Hepatocyte (in vitro differentiated cells): ENCODE measurements around the gene ZNF772. TPM values are rescaled to one million over a fixed set of nuclear protein-coding genes. Genes with fewer than 3 reads are reported as not detected.

ENCODE experiments used
- DNase-seq: peaks from one replicate; pipeline ENCODE4 v3.0.0-alpha.2; 2016; ENCODE audit warnings: low spot score
- H2AFZ ChIP-seq: fragments of 200-600 bp; sonication (generic); 2 replicates; pipeline ENCODE4 v1.6.0; 2016; ENCODE audit warnings: antibody characterized with exemption, mild to moderate bottlenecking
- H3K27ac ChIP-seq: fragments of 200-600 bp; sonication (generic); 2 replicates; pipeline ENCODE4 v1.5.1; 2016; ENCODE audit warnings: mild to moderate bottlenecking
- H3K27me3 ChIP-seq: fragments of 200-600 bp; sonication (generic); 2 replicates; pipeline ENCODE4 v1.6.1; 2016
- H3K36me3 ChIP-seq: fragments of 200-600 bp; sonication (generic); replicated peaks from 2 replicates; pipeline ENCODE4 v1.5.1; 2016; ENCODE audit warnings: low read depth; ENCODE audit not compliant: insufficient read depth
- H3K4me1 ChIP-seq: fragments of 200-600 bp; sonication (generic); 2 replicates; pipeline ENCODE4 v1.5.1; 2016; ENCODE audit warnings: mild to moderate bottlenecking, moderate library complexity; ENCODE audit not compliant: insufficient read depth
- H3K4me2 ChIP-seq: fragments of 200-600 bp; sonication (generic); 2 replicates; pipeline ENCODE4 v1.6.0; 2016
- H3K4me3 ChIP-seq: fragments of 200-600 bp; sonication (generic); 2 replicates; pipeline ENCODE4 v1.5.1; 2016; ENCODE audit warnings: mild to moderate bottlenecking
- H3K79me2 ChIP-seq: fragments of 200-600 bp; sonication (generic); 2 replicates; pipeline ENCODE4 v1.6.0; 2017; ENCODE audit warnings: mild to moderate bottlenecking
- H3K9me2 ChIP-seq: fragments of 200-600 bp; sonication (generic); replicated peaks from 2 replicates; pipeline ENCODE4 v1.6.0; 2017; ENCODE audit warnings: mild to moderate bottlenecking; ENCODE audit not compliant: insufficient read depth
- H3K9me3 ChIP-seq: fragments of 200-600 bp; sonication (generic); 2 replicates; pipeline ENCODE4 v1.5.1; 2016; ENCODE audit warnings: low read depth, mild to moderate bottlenecking
- H4K20me1 ChIP-seq: fragments of 200-600 bp; sonication (generic); 2 replicates; pipeline ENCODE4 v1.6.0; 2016; ENCODE audit warnings: mild to moderate bottlenecking; ENCODE audit not compliant: insufficient read depth, poor library complexity, severe bottlenecking
- EZH2 ChIP-seq: fragments of 200-600 bp; sonication (generic); IDR thresholded peaks from 2 replicates; pipeline ENCODE4 v1.6.1; 2016; ENCODE audit warnings: antibody characterized with exemption, mild to moderate bottlenecking, borderline replicate concordance
- EZH2phosphoT487 ChIP-seq: fragments of 200-600 bp; sonication (generic); IDR thresholded peaks from one replicate; pipeline ENCODE4 v1.6.1; 2018; ENCODE audit warnings: antibody characterized with exemption, mild to moderate bottlenecking, low read depth, moderate library complexity; ENCODE audit not compliant: unreplicated experiment, severe bottlenecking
- WGBS: methylation state at CpG from one replicate; pipeline ENCODE4 v1.1.6; 2016; ENCODE audit warnings: low lambda C conversion rate; ENCODE audit errors: missing lambda C conversion rate; 5-methylcytosine and 5-hydroxymethylcytosine counted together
- polyA plus RNA-seq: library from polyadenylated mRNA; unstranded; fragments of >200 nt; fragmentation: Nextera tagmentation; extraction: Ambion mirVana; gene quantifications from 2 replicates; pipeline ENCODE4 v1.2.1, GENCODE V29; 2016
- total RNA-seq: library from RNA; depleted of rRNA; stranded (reverse); fragments of >200 nt; gene quantifications from 2 replicates; pipeline ENCODE4 v1.2.3, GENCODE V29; 2014
- TF ChIP-seq, protein P1 (sequence below): fragments of 200-600 bp; sonication (generic); IDR thresholded peaks from 2 replicates; pipeline ENCODE4 v1.5.1; 2016; ENCODE audit warnings: antibody characterized with exemption, mild to moderate bottlenecking; ENCODE audit not compliant: poor library complexity

ZNF772 gene
- total and polyA plus RNA-seq, 2 experiments from 2014 or later: 2.6 to 18.5 TPM

DNA sequence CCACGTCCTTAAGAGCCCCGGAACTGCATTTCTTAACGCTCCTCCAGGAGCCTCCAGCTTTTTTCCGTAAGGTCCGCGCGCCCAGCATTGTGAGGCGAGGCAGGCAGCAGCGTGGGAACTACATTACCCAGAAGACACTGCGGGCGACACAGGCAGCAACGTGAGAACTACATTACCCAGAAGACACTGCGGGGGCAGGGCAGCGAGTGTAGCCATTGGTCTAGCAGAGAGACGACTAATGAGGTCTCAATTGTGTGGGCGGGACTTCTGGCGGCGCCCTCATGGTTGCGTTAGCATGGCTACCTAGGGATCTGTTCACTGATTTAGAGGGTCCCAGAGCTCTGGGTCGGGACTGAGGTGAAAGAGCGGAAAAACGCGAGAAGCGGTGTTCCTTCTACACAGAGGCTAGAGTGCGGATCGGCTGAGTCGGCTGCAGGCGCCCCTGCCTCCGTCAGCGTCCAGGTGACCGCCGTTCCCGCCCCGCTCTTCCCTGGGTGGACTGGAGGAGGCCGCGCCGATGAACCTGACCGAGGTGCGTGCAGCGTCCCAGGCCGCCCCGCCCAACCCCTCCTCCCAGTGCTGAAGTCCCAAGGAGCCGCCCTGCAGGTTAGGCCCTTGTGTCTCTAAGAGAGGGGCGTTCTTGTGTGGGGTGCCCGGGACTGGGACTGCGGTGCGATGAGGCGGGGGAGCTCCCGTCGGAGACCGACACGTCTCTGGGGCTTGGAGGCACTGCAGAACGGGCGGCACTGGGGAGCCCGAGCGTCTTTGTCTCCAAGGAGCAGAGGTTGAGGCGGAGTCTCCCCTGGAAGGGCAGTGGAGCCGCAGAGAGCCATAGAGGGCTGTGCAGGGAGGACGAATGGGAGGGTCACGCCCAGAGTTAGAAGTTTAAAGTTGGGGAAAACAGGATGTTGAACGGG, 42.0 kb downstream of the ZNF772 start, which contains the start of gene ZNF749:
TSS of gene ZNF749 (plus strand) at position 264 of the 917 bp plus-strand sequence. CDS start at position 518, 254 bp downstream.
- WGBS: 1% methylated on average over 59 of the region's 61 CpGs
- Histone ChIP-seq H3K27ac (peak within 1 kb of the TSS; percentile 86), H3K79me2 (peaks cover 47% of the 10 kb centered on the region), H3K4me3 (peak within 1 kb of the TSS; percentile 52), H3K4me1 (peaks cover 7% of the 10 kb centered on the region), H3K4me2 (peak within 1 kb of the TSS; percentile 91), H3K9me3 (no peaks in the 10 kb centered on the region), H3K9me2 (no peaks in the 10 kb centered on the region), H4K20me1 (no peaks in the 10 kb centered on the region), H3K36me3 (no peaks in the 10 kb centered on the region), H2AFZ (peak within 1 kb of the TSS; percentile 93), H3K27me3 (no peaks in the 10 kb centered on the region)
- TF ChIP-seq EZH2phosphoT487 (no peak), EZH2 (no peak)
- TF ChIP-seq, protein P1, sequence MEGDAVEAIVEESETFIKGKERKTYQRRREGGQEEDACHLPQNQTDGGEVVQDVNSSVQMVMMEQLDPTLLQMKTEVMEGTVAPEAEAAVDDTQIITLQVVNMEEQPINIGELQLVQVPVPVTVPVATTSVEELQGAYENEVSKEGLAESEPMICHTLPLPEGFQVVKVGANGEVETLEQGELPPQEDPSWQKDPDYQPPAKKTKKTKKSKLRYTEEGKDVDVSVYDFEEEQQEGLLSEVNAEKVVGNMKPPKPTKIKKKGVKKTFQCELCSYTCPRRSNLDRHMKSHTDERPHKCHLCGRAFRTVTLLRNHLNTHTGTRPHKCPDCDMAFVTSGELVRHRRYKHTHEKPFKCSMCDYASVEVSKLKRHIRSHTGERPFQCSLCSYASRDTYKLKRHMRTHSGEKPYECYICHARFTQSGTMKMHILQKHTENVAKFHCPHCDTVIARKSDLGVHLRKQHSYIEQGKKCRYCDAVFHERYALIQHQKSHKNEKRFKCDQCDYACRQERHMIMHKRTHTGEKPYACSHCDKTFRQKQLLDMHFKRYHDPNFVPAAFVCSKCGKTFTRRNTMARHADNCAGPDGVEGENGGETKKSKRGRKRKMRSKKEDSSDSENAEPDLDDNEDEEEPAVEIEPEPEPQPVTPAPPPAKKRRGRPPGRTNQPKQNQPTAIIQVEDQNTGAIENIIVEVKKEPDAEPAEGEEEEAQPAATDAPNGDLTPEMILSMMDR: no peak
- DNase-seq: peak; percentile 99

DNA sequence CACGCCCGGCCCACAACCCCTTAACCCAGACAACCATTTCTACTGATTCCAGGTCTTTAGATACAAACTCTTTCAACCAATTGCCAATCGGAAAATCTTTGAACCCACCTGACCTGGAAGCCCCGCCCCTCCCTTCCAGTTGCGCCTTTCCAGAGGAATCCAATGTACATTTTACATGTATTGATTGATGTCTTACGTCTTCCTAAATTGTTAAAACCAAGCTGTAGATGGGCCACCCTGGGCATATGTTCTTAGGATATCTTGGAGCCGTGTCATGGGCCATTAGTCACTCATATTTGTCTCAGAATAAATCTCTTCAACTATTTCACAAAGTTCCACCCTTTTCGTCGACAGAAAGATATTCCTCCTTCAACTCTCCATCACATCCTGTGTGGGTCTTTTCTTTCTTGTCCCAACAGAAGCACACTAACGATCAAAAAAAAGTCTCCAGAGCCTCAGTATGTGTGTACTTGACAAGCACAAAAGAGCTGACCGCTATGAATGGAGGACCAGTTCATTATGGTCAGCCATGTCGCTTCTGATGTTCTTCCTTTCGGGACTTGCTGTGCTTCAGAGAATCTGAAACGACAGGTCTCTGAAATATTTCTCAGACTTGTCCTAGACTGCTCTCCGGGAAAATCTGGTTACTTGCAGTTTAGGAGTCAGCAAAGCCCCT, 42.8 kb downstream of the ZNF772 start:
- H3K27me3 ChIP-seq: no peaks in the 10 kb centered on the region
- H3K36me3 ChIP-seq: no peaks in the 10 kb centered on the region
- H3K4me2 ChIP-seq: peak overlapping the region; percentile 78
- TF ChIP-seq EZH2phosphoT487: no peak
- TF ChIP-seq, protein P1: no peak
- no peak for TF ChIP-seq EZH2
- no peak for DNase-seq
- H3K9me2 ChIP-seq: no peaks in the 10 kb centered on the region
- H3K79me2 ChIP-seq: peaks cover 39% of the 10 kb centered on the region
- H3K27ac ChIP-seq: peak overlapping the region; percentile 42
- 47% methylated on average over 15 of the region's 15 CpGs for WGBS
- peak overlapping the region; percentile 93 for H2AFZ ChIP-seq
- no peaks in the 10 kb centered on the region for H4K20me1 ChIP-seq
- H3K4me1 ChIP-seq: peaks cover 7% of the 10 kb centered on the region
- peak overlapping the region; percentile 52 for H3K4me3 ChIP-seq
- H3K9me3 ChIP-seq: no peaks in the 10 kb centered on the region

DNA sequence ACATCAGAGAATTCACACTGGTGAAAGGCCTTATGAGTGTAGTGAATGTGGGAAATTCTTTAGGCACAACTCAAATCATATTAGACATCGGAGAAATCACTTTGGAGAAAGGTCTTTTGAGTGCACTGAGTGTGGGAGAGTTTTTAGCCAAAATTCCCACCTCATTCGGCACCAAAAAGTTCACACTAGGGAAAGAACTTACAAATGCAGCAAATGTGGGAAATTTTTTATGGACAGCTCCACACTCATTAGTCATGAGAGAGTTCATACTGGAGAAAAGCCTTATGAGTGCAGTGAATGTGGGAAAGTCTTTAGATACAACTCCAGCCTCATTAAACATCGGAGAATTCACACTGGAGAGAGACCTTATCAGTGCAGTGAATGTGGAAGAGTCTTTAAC, 56.3 kb downstream of the ZNF772 start:
- no peaks in the 10 kb centered on the region for H3K27me3 ChIP-seq
- no peaks in the 10 kb centered on the region for H3K79me2 ChIP-seq
- H3K9me3 ChIP-seq: no peaks in the 10 kb centered on the region
- 92% methylated on average over 3 of the region's 3 CpGs for WGBS
- no peaks in the 10 kb centered on the region for H3K9me2 ChIP-seq
- no peaks in the 10 kb centered on the region for H4K20me1 ChIP-seq
- H2AFZ ChIP-seq: no peak overlapping the region
- no peak for DNase-seq
- no peaks in the 10 kb centered on the region for H3K4me1 ChIP-seq
- peaks cover 6% of the 10 kb centered on the region for H3K36me3 ChIP-seq
- H3K4me3 ChIP-seq: no peak overlapping the region
- H3K27ac ChIP-seq: no peak overlapping the region
- TF ChIP-seq, protein P1: no peak
- TF ChIP-seq EZH2phosphoT487 (no peak), EZH2 (no peak)
- no peak overlapping the region for H3K4me2 ChIP-seq
